Muscle layer of colon (tissue), 2 donors: ENCODE data around the gene SLC9A5.

Source experiments
- H3K27ac ChIP-seq: one replicate; pipeline ENCODE4 v1.7.0; 2013; ENCODE audit warnings: low read depth, mild to moderate bottlenecking, low read length, moderate library complexity
- H3K27me3 ChIP-seq, 2 donors: one replicate each; pipeline ENCODE4 v1.7.0; 2013; ENCODE audit warnings: low read length in 2 of 2, mild to moderate bottlenecking in 2 of 2; ENCODE audit not compliant: insufficient read depth in 2 of 2, control insufficient read depth in 1 of 2
- H3K36me3 ChIP-seq: one replicate; pipeline ENCODE4 v1.7.0; 2013; ENCODE audit warnings: mild to moderate bottlenecking, low read length; ENCODE audit not compliant: insufficient read depth
- H3K4me1 ChIP-seq: one replicate; pipeline ENCODE4 v1.7.0; 2013; ENCODE audit warnings: mild to moderate bottlenecking, low read length; ENCODE audit not compliant: insufficient read depth
- H3K4me3 ChIP-seq, 2 donors: one replicate each; pipeline ENCODE4 v1.7.0; 2013; ENCODE audit warnings: low read length in 2 of 2, low read depth in 1 of 2, mild to moderate bottlenecking in 1 of 2, moderate library complexity in 1 of 2
- H3K9ac ChIP-seq: one replicate; pipeline ENCODE4 v1.7.0; 2013; ENCODE audit warnings: low read length
- H3K9me3 ChIP-seq: one replicate; pipeline ENCODE4 v1.7.0; 2013; ENCODE audit warnings: mild to moderate bottlenecking, low read length
- donor health status: abdominal sarcoma.
- donor health status: Adenocarcinoma of cecum.

The SLC9A5 gene

DNA sequence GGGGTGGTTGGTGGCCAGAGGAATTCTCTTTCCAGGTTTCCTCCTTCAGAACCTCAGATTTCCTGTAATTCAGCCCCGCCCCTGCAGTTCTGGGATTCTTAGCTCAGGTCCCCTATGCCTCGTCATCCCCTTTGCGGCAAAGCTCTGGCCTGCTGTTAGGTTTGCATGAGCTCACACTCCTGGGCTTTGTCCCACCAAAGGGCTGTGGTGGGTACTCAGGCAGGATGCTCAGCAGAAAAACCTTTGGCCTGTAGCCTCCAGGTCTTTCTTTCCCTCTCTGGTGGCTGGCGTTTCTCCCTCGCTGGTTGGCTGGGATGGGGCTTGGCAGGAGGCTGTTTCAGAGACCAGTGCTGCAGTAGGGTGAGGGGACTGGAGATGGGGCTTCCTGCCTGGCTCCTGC lies 21.0 kb downstream of the SLC9A5 start:
- H3K9me3 ChIP-seq = no peaks in the 10 kb centered on the region

DNA sequence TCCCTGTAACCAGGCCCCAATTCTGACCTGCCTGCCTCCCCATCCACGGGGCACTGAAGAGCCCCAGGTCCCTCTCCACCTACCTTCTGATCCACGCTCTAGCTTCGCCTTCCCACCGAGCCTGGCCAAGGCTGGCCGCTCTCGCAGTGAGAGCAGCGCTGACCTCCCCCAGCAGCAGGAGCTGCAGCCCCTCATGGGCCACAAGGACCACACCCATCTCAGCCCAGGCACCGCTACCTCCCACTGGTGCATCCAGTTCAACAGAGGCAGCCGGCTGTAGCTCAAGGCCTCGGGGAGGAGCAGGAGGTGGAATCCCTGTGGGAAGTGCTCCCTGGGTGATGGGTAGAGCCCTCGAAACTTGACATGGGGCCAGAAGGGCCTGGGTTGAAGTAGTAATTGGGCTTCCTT lies 22.2 kb downstream of the SLC9A5 start:
- H3K27ac ChIP-seq = no peak overlapping the region
- H3K36me3 ChIP-seq = no peaks in the 10 kb centered on the region
- no peak overlapping the region for H3K9ac ChIP-seq
- no peaks in the 10 kb centered on the region for H3K9me3 ChIP-seq
- H3K4me1 ChIP-seq = no peaks in the 10 kb centered on the region
- H3K27me3 ChIP-seq = no peaks in the 10 kb centered on the region
- no peak overlapping the region for H3K4me3 ChIP-seq

More for the DNA sequence above, 21.0 kb downstream of the SLC9A5 start:
- Histone ChIP-seq H3K9ac (no peak overlapping the region), H3K4me3 (no peak overlapping the region), H3K27ac (no peak overlapping the region), H3K27me3 (no peaks in the 10 kb centered on the region), H3K36me3 (no peaks in the 10 kb centered on the region), H3K4me1 (no peaks in the 10 kb centered on the region)

DNA sequence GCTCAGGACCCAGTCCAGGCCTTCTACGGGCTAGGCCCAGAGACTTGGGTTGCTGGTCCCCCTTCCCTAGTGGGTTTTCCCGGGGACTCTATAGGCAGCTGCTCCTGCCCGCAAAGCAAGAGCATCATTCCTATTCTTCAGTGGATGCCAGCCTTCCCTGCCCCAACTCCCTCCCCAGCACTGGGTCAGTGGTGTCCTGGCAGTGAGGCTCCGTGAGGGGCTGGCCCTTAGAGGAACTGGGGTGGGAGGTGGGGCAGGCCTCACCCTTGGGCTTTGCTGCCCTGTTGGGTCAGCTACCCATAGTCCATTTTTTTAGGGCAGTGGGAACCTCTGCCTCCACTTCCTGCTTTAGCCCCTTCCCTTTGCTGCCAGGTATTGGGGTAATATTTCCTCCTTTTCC lies 22.7 kb downstream of the SLC9A5 start:
- Histone ChIP-seq H3K9me3 (no peaks in the 10 kb centered on the region), H3K4me1 (no peaks in the 10 kb centered on the region), H3K27me3 (no peaks in the 10 kb centered on the region), H3K27ac (no peak overlapping the region), H3K36me3 (no peaks in the 10 kb centered on the region), H3K9ac (no peak overlapping the region), H3K4me3 (no peak overlapping the region)

DNA sequence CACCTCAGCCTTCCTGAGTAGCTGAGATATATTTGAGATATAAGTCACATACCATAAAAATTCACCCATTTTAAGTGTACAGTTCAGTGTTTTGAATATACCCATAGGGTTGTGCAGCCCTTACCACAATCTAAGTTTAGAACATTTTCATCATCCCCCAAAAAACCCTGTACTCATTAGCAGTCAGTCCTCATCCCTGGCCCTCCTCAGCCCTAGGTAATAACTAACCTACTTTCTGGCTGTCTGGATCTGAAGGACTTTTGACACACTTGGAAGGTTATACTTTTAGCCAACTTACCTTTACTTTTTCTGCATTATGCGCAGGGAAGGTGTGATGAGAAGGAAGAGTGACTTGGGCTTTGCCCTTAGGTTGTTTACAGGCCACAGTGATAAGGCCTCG lies 26.5 kb downstream of the SLC9A5 start:
- Histone ChIP-seq H3K4me1 (peaks cover 14% of the 10 kb centered on the region), H3K27me3 (no peaks in the 10 kb centered on the region), H3K9me3 (no peaks in the 10 kb centered on the region), H3K4me3 (no peak overlapping the region), H3K36me3 (no peaks in the 10 kb centered on the region), H3K27ac (no peak overlapping the region), H3K9ac (no peak overlapping the region)

DNA sequence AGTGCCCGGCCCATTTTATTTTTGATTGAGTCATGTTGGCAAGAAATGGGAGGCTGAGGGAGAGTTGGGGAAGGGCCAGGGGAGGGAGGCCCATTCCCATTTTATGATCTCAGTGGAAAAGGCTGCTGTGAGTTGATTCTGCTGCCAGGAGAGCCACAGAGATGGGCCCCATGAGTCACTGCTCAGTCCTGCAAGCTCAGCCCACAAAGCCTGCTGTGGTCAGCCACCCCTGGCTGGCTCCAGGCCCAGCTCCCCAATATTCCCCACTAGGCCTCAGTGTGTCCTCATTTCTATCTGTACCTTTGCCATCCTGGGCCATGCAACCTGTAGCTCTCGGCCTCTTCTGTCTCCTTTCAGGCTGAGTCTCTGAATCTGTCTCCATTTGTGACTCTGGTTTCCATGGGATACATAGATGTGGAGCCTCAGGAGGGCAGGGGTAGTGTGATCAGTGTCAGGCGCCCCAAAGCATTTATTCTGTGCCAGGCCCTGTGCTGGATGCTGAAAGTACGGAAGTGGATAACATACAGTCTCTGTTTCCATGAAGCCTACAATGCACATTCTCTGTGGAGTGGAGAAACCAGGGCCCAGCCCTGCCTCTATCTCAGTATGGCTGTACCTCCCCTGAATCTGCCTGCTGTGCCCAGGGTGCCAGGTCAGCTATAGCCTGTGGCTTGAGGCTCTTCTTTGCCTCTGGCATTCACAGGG lies 28.7 kb downstream of the SLC9A5 start:
- H3K9me3 ChIP-seq = no peaks in the 10 kb centered on the region
- H3K4me3 ChIP-seq = no peak overlapping the region
- no peaks in the 10 kb centered on the region for H3K27me3 ChIP-seq
- peaks cover 14% of the 10 kb centered on the region for H3K4me1 ChIP-seq
- no peak overlapping the region for H3K27ac ChIP-seq
- H3K9ac ChIP-seq = no peak overlapping the region
- no peaks in the 10 kb centered on the region for H3K36me3 ChIP-seq

DNA sequence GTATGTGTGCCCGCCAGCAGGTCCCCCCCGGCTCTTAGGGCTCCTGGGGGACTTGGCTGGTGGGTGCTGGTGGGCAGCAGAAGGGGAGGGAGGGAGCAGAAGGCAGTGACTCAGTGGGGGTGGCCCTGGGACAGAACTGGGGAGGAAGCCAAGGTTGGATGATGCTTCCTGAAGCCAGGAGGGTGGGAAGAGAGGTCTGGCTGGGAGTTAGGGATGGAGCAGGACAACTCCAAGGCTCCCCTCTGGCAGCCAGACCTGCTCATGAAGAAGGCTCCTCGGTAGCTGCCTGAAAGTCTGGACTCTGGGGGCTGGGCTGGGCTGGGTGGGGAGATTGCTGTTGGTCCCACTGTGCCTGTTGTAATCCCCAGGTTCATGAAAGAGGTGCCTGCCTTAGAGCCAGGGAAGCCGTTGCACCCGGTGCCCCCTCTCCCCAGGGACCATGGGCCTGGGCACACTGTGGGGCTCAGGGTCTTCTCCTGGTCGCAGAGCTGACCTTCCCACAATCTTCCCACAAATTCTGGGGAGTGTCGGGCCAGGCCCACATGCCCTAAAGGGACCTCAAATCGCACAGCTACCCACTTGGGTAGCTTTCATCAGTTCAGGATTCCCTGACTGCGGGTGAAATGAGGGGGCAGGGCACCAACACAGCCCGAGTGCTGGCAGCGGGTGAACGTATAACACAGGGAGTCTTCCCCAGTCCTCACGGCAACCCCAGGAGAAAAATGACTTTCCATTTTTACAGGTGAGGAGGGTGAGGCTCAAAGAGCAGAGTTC lies 29.4 kb downstream of the SLC9A5 start:
- Histone ChIP-seq H3K27ac (no peak overlapping the region), H3K4me3 (peak overlapping the region in 1 of 2 donors; percentile 44), H3K9ac (no peak overlapping the region), H3K4me1 (peaks cover 14% of the 10 kb centered on the region), H3K36me3 (no peaks in the 10 kb centered on the region), H3K9me3 (no peaks in the 10 kb centered on the region), H3K27me3 (no peaks in the 10 kb centered on the region)

DNA sequence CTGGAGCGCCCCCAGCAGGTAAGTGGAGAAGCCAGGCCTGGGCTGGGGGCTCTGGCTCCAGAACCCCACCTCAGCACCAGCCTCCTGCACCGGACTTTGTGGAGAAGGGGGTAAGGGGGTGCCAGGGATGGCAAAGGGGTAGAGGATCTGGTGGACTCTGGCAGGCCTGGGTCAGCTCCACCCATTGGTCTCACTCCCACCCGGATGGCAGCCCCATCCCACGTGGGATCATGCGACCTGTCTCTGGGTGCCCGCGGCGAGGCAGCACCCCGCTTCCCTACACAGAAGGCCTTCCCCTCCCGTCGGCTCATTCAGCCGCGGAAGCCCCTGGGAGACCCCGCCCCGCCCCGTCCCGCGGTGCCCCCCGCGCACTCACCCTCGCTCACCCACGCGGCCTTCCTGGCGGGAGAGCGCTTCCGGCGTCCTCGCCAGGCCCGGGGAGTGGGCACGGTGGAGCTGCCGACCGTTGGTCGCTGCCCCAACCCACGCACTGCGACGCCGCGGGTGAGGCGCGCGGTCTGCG lies 30.1 kb downstream of the SLC9A5 start:
- Histone ChIP-seq H3K27me3 (no peaks in the 10 kb centered on the region), H3K9ac (no peak overlapping the region), H3K36me3 (no peaks in the 10 kb centered on the region), H3K9me3 (no peaks in the 10 kb centered on the region), H3K27ac (no peak overlapping the region), H3K4me3 (peak overlapping the region; percentile 1 to 44), H3K4me1 (peaks cover 14% of the 10 kb centered on the region)

DNA sequence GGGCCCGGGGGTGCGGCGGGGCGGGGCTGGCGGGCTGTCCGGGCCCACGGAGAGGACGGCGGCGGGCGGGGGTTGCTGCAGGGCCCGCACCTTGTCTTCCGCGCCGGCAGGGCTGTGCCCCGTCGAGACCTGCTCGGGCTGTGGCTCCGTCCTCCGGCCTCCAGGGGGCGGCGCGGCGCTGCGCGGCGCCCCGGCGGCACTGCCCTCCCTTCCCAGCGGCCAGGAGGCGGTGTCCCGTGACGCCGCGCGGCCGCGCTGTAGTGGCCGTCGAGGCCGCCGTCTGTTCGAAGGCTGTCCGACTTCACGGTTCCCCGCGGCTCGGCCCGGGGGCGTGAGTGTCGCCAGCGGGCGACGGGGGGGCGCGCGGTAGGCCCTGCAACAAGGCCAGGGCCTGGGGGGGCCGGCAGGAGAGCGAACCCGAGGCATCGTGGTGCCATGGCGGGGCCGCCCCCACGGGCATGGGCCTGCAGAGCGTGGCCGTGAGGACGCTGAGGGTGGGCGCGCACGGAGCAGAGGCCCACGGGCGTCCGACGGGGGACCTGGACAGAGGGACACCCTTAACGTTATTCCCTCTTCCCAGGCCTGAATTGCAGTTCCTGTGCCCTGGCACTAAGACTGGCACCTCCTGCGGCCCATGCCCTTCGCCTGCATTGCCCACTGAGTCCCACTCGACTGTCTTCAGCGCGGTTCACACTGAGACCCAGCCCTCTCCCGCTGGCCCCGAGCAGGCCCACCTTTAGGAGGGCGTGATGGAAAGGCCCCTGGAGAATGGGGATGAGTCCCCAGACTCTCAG lies 30.7 kb downstream of the SLC9A5 start, which contains the start of gene PLEKHG4:
TSS of gene PLEKHG4 (plus strand) at position 237 of the 794 bp plus-strand sequence. CDS start at position 750, 513 bp downstream.
- Histone ChIP-seq H3K9ac (no peak within 1 kb of the TSS), H3K27ac (no peak within 1 kb of the TSS), H3K36me3 (no peaks in the 10 kb centered on the region), H3K4me1 (peaks cover 14% of the 10 kb centered on the region), H3K9me3 (no peaks in the 10 kb centered on the region), H3K4me3 (peak within 1 kb of the TSS; percentile 1 to 44), H3K27me3 (no peaks in the 10 kb centered on the region)

DNA sequence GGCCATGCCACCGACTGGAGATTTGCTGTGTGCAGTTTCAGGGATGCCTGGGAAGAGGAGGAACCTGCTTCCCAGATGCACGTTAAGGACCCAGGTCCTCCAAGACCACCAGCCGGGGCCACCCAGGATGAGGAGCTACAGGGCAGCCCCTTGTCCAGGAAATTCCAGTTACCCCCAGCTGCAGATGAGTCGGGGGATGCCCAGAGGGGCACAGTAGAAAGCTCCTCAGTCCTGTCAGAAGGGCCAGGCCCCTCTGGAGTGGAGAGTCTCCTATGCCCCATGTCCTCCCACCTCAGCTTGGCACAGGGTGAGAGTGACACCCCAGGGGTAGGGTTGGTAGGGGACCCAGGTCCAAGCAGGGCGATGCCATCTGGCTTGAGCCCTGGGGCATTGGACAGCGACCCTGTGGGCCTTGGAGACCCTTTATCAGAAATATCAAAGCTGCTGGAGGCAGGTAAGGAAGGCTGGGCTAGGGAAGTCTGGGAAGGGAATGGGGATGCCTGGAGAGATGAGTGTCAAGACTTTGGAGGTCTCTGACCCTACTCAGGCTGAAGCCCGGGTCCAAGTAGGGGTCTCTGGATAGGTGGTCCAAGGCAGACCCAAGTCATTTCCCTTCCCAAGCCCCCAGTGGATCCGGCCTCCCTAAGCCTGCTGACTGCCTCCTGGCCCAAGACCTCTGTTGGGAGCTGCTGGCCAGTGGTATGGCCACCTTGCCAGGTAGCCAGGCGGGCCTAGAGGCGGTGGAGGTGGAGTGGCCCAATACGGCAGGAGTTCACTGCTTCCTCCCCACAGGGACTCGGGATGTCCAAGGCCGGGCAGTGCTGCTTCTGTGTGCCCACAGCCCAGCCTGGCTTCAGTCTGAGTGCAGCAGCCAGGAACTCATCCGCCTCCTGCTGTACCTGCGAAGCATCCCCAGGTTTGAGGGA lies 31.6 kb downstream of the SLC9A5 start:
- H3K27me3 ChIP-seq = no peaks in the 10 kb centered on the region
- no peaks in the 10 kb centered on the region for H3K9me3 ChIP-seq
- H3K36me3 ChIP-seq = no peaks in the 10 kb centered on the region
- H3K9ac ChIP-seq = no peak overlapping the region
- no peak overlapping the region for H3K27ac ChIP-seq
- H3K4me3 ChIP-seq = no peak overlapping the region
- peaks cover 14% of the 10 kb centered on the region for H3K4me1 ChIP-seq

DNA sequence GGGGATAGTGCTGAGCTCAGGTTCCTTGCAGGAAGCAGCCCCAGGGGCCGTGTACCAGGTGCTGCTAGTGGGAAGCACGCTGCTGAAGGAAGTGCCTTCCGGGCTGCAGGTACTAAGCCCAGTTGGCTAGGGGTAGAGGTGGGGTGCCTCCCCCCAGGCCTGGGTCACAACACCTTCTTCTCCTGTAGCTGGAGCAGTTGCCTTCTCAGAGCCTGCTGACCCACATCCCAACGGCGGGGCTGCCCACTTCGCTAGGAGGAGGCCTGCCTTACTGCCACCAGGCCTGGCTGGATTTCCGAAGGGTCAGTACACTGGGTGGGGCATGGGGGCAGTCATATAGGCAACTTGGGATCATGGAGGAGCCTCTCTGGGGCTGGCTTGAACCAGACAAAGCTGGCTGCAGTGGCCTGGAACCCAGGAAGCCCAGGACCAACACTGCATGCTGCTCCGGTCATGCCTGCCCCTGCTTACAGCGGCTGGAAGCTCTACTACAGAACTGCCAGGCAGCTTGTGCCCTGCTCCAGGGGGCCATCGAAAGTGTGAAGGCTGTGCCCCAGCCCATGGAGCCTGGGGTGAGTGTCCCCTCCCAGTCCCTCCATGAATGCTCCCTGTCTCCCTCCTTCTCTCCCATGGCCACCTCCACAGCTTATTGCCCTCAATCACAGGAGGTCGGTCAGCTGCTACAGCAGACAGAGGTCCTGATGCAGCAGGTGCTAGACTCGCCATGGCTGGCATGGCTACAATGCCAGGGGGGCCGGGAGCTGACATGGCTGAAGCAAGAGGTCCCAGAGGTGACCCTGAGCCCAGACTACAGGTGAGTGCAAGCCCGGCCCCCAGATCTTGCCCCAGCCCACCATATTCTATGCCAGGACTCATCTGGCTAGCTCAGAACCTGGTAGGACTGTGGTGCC lies 33.0 kb downstream of the SLC9A5 start:
- H3K4me1 ChIP-seq = peaks cover 14% of the 10 kb centered on the region
- H3K9ac ChIP-seq = no peak overlapping the region
- H3K27ac ChIP-seq = no peak overlapping the region
- H3K27me3 ChIP-seq = no peaks in the 10 kb centered on the region
- no peaks in the 10 kb centered on the region for H3K36me3 ChIP-seq
- H3K4me3 ChIP-seq = no peak overlapping the region
- no peaks in the 10 kb centered on the region for H3K9me3 ChIP-seq
